Spleen (tissue), 11 donors: ENCODE data around the gene CCNL2. TPM values are rescaled to one million over a fixed set of nuclear protein-coding genes. Genes with fewer than 3 reads are reported as not detected.

ENCODE experiments used
- DNase-seq: peaks from one replicate; pipeline ENCODE4 v3.0.0-alpha.2; 2020
- H3K27ac ChIP-seq, 8 donors: fragments of 200-600 bp; sonication (generic) in 7 of 8; 1 replicate in 4 of 8; 2 replicates in 4 of 8; pipeline versions ENCODE4 v1.5.0 to v1.8.0; 2016 to 2021; ENCODE audit warnings: inconsistent platforms in 4 of 8, mild to moderate bottlenecking in 4 of 8, moderate library complexity in 1 of 8
- H3K27me3 ChIP-seq, 7 donors: fragments of 200-600 bp; sonication (generic) in 6 of 7; replicated peaks in 1 of 7; 1 replicate in 4 of 7; 2 replicates in 3 of 7; pipeline versions ENCODE4 v1.5.0 to v1.8.0; 2016 to 2021; ENCODE audit warnings: inconsistent platforms in 3 of 7, mild to moderate bottlenecking in 1 of 7
- H3K36me3 ChIP-seq, 6 donors: fragments of 200-600 bp; sonication (generic) in 5 of 6; 1 replicate in 4 of 6; 2 replicates in 2 of 6; pipeline versions ENCODE4 v1.5.0 to v1.8.0; 2016 to 2021; ENCODE audit warnings: inconsistent platforms in 2 of 6
- H3K4me1 ChIP-seq, 6 donors: fragments of 200-600 bp; sonication (generic) in 5 of 6; 1 replicate in 3 of 6; 2 replicates in 3 of 6; pipeline versions ENCODE4 v1.5.0 to v1.8.0; 2016 to 2021; ENCODE audit warnings: inconsistent platforms in 3 of 6
- H3K4me3 ChIP-seq, 8 donors: fragments of 200-600 bp; sonication (generic) in 7 of 8; 1 replicate in 4 of 8; 2 replicates in 4 of 8; pipeline versions ENCODE4 v1.5.0 to v1.8.0; 2016 to 2021; ENCODE audit warnings: inconsistent platforms in 4 of 8, mild to moderate bottlenecking in 4 of 8, moderate library complexity in 2 of 8
- H3K9me3 ChIP-seq, 8 donors: fragments of 200-600 bp; sonication (generic) in 7 of 8; 1 replicate in 4 of 8; 2 replicates in 4 of 8; pipeline versions ENCODE4 v1.5.0 to v1.8.0; 2016 to 2021; ENCODE audit warnings: inconsistent platforms in 4 of 8
- CTCF ChIP-seq, 11 experiments: fragments of 200-600 bp in 7 of 11; fragments of 450-650 bp in 4 of 11; sonication (generic) in 4 of 11; IDR thresholded peaks in 8 of 11; conservative IDR thresholded peaks in 3 of 11; 1 replicate in 7 of 11; 2 replicates in 4 of 11; pipeline versions ENCODE4 v1.4.0 to v1.8.0; 2016 to 2021; ENCODE audit warnings: antibody characterized with exemption in 11 of 11, inconsistent platforms in 4 of 11, mild to moderate bottlenecking in 1 of 11
- POLR2A ChIP-seq, 3 donors: fragments of 450-650 bp; IDR thresholded peaks; one replicate each; pipeline ENCODE4 v1.5.1; 2017; ENCODE audit warnings: antibody characterized with exemption in 3 of 3, mild to moderate bottlenecking in 1 of 3
- POLR2AphosphoS5 ChIP-seq, 3 donors: sonication (generic); formaldehyde crosslinking; IDR thresholded peaks; one replicate each; pipeline ENCODE4 v1.5.1; 2017; ENCODE audit warnings: antibody characterized with exemption in 3 of 3
- WGBS, 5 donors: extraction: QIAGEN DNeasy Blood & Tissue Kit in 3 of 5; methylation state at CpG; one replicate each; pipeline versions ENCODE4 v1.1.5 to v1.1.7; 2013 to 2018; 5-methylcytosine and 5-hydroxymethylcytosine counted together
- intact Hi-C: fragments of 100-400 bp; cut with DNase I; formaldehyde crosslinking; loops from one replicate; pipeline ENCODE4 v1.15.0; 2023; ENCODE audit warnings: low total_unique reads
- polyA plus RNA-seq, 3 donors: library from polyadenylated mRNA; stranded (reverse); fragments of 200-250 nt; gene quantifications; one replicate each; pipeline ENCODE4 v1.2.1, GENCODE V29; 2013
- total RNA-seq, 7 donors: library from RNA; depleted of rRNA in 3 of 7; stranded (reverse); fragments of >200 nt in 3 of 7; fragmentation: NEBNext Ultra II Directional in 4 of 7; extraction: Animal tissue kit (Norgen Biotek cat#: 25700) in 4 of 7; gene quantifications; one replicate each; pipeline versions ENCODE4 v1.1.0 to v1.2.1, GENCODE V29; 2016 to 2021
- donor health status: healthy with polysubstance abuse.
- donor health status: DM: no; HTN: no; CAD: no; lungs with moderate emphysema.
- donor health status: DM: no; HTN: no; CAD: no.
- donor health status: Bipolar disorder and iron deficiency.
- donor health status: healthy.
- donor health status: DM: no; HTN: no; CAD: no.
- donor health status: DM: yes; HTN: yes; CAD: no.

CCNL2 gene
- total and polyA plus RNA-seq, 10 donors = 111 to 299 (median 204) TPM

GRCh38 chr1:1347663-1348419, 51.3 kb downstream of the CCNL2 start:
- DNase-seq = no peak
- TF ChIP-seq POLR2A (IDR thresholded peaks at IDR 0.05) = no peak
- TF ChIP-seq POLR2AphosphoS5 (IDR thresholded peaks at IDR 0.05) = no peak
- TF ChIP-seq CTCF (IDR thresholded peaks at IDR 0.05 in 8 of 11, conservative IDR thresholded peaks at IDR 0.05 in 3 of 11) = no peak
- intact Hi-C loops = no loop called here

GRCh38 chr1:1347026-1347595, 52.0 kb downstream of the CCNL2 start:
- whole genome bisulfite sequencing, 5 donors = 88 to 98% (median 91%) methylated on average over 8 to 10 of the region's 10 CpGs
- peaks cover 0 to 9% (median 0%) of the 10 kb centered on the region in 7 donors for H3K27me3 ChIP-seq
- no peaks in the 10 kb centered on the region for H3K9me3 ChIP-seq
- intact Hi-C loops = no loop called here
- peak overlapping the region in 5 of 8 donors; percentile 58 to 91 (median 68) for H3K4me3 ChIP-seq
- H3K27ac ChIP-seq = peak overlapping the region in 5 of 8 donors; percentile 69 to 93 (median 84)
- peaks cover 0 to 4% (median 0%) of the 10 kb centered on the region in 6 donors for H3K36me3 ChIP-seq
- TF ChIP-seq POLR2A (IDR thresholded peaks at IDR 0.05) (no peak), CTCF (IDR thresholded peaks at IDR 0.05 in 8 of 11, conservative IDR thresholded peaks at IDR 0.05 in 3 of 11) (no peak), POLR2AphosphoS5 (IDR thresholded peaks at IDR 0.05) (no peak)
- peaks cover 19 to 54% (median 39%) of the 10 kb centered on the region in 6 donors for H3K4me1 ChIP-seq
- no peak for DNase-seq

More at GRCh38 chr1:1347663-1348419, 51.3 kb downstream of the CCNL2 start:
- WGBS, 5 donors = 45 to 61% (median 53%) methylated on average over 14 to 26 of the region's 26 CpGs
- Histone ChIP-seq H3K27ac (peak overlapping the region; percentile 2 to 93 (median 74)), H3K9me3 (no peaks in the 10 kb centered on the region), H3K4me3 (peak overlapping the region; percentile 58 to 91 (median 68)), H3K4me1 (peaks cover 19 to 61% (median 46%) of the 10 kb centered on the region in 6 donors), H3K27me3 (peaks cover 0 to 16% (median 5%) of the 10 kb centered on the region in 7 donors), H3K36me3 (peaks cover 0 to 3% (median 0%) of the 10 kb centered on the region in 6 donors)

GRCh38 chr1:1346501-1346890, 52.6 kb downstream of the CCNL2 start:
- H3K9me3 ChIP-seq = no peaks in the 10 kb centered on the region
- H3K27ac ChIP-seq = no peak overlapping the region
- H3K4me1 ChIP-seq = peaks cover 15 to 47% (median 33%) of the 10 kb centered on the region in 6 donors
- WGBS, 5 donors = 91 to 97% (median 96%) methylated on average over 10 of the region's 10 CpGs
- intact Hi-C loops = no loop called here
- peaks cover 0 to 10% (median 0%) of the 10 kb centered on the region in 6 donors for H3K36me3 ChIP-seq
- peaks cover 0 to 2% (median 0%) of the 10 kb centered on the region in 7 donors for H3K27me3 ChIP-seq
- TF ChIP-seq POLR2AphosphoS5 (IDR thresholded peaks at IDR 0.05) = no peak
- no peak for TF ChIP-seq CTCF (IDR thresholded peaks at IDR 0.05 in 8 of 11, conservative IDR thresholded peaks at IDR 0.05 in 3 of 11)
- no peak for TF ChIP-seq POLR2A (IDR thresholded peaks at IDR 0.05)
- no peak for DNase-seq
- peak overlapping the region in 1 of 8 donors; percentile 91 for H3K4me3 ChIP-seq
